Erythroblast (primary cell): ENCODE measurements around the gene JAM3.

ENCODE experiments used
- GATA1 ChIP-seq: IDR thresholded peaks from 2 replicates; pipeline ENCODE4 v1.6.1; 2011; ENCODE audit warnings: low read depth, mild to moderate bottlenecking, control low read depth, low read length, moderate library complexity
- POLR2A ChIP-seq: IDR thresholded peaks from 2 replicates; pipeline ENCODE4 v1.6.1; 2011; ENCODE audit warnings: mild to moderate bottlenecking, low read length

GRCh38 chr11:134055029-134055428 is 13.8 kb upstream of the JAM3 start:
- TF ChIP-seq POLR2A (no peak), GATA1 (no peak)
